ENCODE measurements around the gene TAC3.

- TF ChIP-seq CTCF (IDR thresholded peaks at IDR 0.05; ENCODE audit: borderline replicate concordance, extremely low read depth, low read length, poor library complexity, severe bottlenecking) (no peak), EZH2 (IDR thresholded peaks at IDR 0.05; ENCODE audit: borderline replicate concordance, low read depth, low read length, severe bottlenecking) (no peak)
Observed at GRCh38 chr12:57037264-57037663, 20.9 kb upstream of the TAC3 start.
